ENCODE measurements around the gene IL17REL.

- TF ChIP-seq REST (IDR thresholded peaks at IDR 0.05; ENCODE audit: insufficient read depth in 1 of 2, low read depth in 2 of 2, low read length in 2 of 2), result no peak
- no peak for TF ChIP-seq POLR2AphosphoS5 (IDR thresholded peaks at IDR 0.05; ENCODE audit: low read depth, low read length)
- no peak for TF ChIP-seq TAF1 (IDR thresholded peaks at IDR 0.05; ENCODE audit: borderline replicate concordance, insufficient read depth, low read length)
Measured at GRCh38 chr22:49996518-49997250, 15.9 kb downstream of the IL17REL start.

Data from PFSK-1 (cell line).